WI38 (cell line): ENCODE measurements around the gene CLMP.

Source experiments
- H3K4me3 ChIP-seq: 2 replicates; pipeline ENCODE4 v1.5.1; 2011; ENCODE audit warnings: low read depth, mild to moderate bottlenecking, control low read depth, low read length
- TF ChIP-seq, protein P1 (sequence below): IDR thresholded peaks from 2 replicates; pipeline ENCODE4 v1.5.1; 2012; ENCODE audit warnings: low read depth, mild to moderate bottlenecking, control low read depth, low read length

Gene CLMP

DNA sequence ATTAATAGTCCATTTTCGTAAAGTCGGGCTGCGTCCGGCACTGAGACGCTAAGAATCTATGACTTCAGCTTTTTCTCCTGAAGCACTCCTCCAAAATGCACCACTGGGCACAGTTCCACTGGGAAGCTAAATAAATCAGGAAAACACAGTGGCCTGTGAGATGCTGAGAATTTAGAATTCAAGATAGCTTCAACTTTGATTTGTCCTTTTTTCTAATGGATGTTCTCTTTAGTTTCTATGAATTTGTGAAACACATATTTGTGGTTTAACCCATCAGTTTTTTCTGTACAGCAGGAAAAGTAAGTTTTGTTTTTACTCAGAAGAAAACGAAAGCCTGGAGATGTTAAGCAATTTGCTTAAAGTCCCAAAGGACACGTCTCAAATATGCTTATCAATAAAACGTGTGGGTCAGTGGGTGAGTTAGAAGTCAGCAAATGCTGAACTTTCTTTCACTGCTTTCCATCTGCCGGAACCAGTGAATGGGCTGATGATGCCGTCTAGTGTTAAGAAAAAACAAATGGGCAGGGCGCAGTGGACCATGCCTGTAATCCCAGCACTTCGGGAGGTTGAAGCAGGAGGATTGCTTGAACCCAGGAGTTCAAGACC, 40.7 kb upstream of the CLMP start:
- no peak overlapping the region for H3K4me3 ChIP-seq
- TF ChIP-seq, protein P1, sequence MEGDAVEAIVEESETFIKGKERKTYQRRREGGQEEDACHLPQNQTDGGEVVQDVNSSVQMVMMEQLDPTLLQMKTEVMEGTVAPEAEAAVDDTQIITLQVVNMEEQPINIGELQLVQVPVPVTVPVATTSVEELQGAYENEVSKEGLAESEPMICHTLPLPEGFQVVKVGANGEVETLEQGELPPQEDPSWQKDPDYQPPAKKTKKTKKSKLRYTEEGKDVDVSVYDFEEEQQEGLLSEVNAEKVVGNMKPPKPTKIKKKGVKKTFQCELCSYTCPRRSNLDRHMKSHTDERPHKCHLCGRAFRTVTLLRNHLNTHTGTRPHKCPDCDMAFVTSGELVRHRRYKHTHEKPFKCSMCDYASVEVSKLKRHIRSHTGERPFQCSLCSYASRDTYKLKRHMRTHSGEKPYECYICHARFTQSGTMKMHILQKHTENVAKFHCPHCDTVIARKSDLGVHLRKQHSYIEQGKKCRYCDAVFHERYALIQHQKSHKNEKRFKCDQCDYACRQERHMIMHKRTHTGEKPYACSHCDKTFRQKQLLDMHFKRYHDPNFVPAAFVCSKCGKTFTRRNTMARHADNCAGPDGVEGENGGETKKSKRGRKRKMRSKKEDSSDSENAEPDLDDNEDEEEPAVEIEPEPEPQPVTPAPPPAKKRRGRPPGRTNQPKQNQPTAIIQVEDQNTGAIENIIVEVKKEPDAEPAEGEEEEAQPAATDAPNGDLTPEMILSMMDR, result no peak

DNA sequence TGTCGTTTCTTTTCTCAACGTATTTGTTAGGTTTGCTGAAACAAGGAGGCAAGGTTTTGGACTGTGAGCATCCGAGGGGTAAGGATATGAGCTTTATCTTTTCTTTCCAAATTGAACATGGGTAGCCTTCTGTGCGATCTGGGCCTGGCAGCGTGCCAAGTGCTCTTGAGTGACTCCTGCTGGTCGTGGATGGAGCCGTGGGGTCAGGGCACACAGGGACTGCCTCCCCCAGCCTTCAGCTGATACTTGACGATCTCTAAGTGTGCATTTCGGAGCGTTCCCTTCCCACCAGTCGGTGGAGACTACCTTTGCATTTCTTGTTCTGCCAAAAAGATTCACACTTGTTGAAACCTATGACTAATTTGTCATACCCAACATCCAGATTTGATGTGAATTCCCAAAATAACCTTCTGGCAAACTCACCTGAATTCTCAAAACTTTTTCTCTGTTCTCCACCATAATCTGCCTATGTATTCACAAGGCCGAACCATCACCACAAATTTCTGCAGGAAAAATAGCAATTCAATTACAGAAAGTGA, 40.1 kb upstream of the CLMP start:
- no peak overlapping the region for H3K4me3 ChIP-seq
- TF ChIP-seq, protein P1, result peak; percentile 56

DNA sequence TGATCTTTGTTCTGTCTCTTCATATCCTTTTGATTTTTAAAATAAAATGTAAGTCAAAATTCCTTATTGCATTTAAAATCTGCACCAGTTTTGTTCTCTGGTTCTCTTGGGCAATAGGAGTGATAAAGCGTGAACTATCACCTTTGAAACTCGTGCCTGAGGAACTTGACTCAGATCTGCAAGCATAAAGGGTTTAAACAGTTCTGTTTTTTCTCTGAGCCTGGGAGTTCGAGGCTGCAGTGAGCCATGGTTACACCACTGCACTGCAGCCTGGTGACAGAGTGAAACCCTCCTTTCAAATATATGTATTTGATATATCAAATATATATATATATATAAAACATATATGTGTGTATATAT, 38.9 kb upstream of the CLMP start:
- TF ChIP-seq, protein P1, result no peak
- no peak overlapping the region for H3K4me3 ChIP-seq

DNA sequence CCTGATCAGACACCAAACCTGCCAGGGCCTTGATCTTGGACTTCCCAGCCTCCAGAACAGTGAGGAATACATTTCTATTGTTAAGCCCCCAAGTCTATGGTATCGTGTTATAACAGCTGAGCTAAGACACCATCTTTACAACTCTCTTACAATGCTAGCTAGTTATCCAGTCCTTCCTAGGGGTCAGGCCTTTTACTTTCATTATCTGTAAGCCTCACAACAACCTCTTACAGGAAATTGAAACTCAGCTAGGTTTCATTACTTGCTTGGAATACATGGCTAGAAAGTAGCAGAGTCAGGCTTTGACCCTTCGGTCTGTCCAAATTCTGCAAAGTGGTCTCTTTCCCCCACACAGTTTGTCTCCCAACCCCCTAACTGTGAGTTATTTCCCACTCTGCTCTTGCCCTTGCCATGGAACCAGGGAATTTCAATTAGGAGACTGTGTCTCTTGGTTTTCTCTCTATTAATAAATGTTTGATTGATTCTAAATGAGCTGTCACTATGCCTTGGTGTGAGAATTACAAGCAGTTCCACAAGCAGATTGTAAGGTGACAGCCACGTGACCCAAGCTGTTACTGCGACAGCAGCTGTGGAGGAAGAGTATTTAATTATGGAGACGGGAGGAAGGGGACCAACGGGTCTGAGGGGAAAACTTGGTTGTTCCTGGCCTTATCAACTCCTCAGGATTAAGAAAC, 38.4 kb upstream of the CLMP start:
- no peak overlapping the region for H3K4me3 ChIP-seq
- TF ChIP-seq, protein P1, result no peak

DNA sequence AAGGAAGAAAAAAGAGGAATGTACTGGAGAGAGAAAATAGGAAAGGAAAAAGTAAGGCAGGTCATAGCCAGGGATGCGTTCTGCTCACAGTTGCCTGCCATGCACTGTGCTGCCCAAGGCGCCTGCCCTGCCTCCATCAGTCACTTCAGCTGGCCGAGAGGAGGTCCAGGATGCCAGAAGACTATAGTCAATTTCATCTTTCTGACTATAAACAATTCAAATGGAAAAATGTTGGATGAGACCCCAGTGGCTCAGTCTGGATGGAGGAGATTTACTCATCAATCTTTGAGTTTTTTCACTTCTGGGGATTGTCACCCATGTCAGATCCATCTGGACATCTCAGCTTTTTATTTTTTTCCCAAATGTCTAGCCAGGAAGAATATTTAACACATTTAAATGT, 36.7 kb upstream of the CLMP start:
- H3K4me3 ChIP-seq, result no peak overlapping the region
- TF ChIP-seq, protein P1, result no peak

DNA sequence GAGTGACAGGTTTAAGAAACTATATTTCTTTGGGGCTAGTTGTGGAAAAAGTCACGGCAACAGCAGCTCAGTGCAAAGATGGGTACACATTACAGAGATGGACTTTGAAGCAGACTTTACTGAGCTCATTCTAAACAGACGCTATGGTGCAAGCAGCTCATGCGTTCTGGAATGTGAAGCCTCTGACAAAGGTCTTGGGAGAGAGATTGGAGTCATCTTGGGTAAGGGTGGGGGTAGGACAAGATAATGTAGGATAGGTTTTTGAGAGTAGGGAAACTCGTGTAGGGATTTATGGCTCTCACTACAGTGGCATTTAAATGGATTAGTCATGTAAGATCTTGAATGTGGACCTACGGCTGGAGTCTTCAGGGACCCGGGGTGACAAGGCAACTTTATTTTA, 36.2 kb upstream of the CLMP start:
- H3K4me3 ChIP-seq, result peak overlapping the region; percentile 11; the same call in 1 of the 2 replicates
- TF ChIP-seq, protein P1, result no peak

DNA sequence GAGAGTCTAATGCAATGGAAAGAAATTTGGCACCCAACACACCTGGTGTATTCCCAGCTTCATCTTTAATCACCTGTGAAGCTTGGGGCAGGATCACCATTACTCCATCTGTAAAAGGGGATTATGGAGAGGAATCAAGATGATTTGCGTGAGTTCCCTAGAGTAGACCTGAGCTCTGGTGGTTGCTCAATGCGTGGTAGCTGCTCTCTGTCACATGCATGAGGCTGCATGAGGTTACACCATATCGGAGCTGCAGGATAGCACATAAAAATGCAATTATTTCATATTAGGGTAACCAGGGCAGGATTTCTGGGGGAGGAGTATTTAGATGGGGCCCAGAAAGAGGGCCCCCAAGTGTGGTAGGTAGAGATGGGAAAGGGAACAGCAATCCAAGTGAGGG, 35.3 kb upstream of the CLMP start:
- H3K4me3 ChIP-seq, result no peak overlapping the region
- TF ChIP-seq, protein P1, result no peak
